ENCODE measurements around the gene ACAP2.

DNA sequence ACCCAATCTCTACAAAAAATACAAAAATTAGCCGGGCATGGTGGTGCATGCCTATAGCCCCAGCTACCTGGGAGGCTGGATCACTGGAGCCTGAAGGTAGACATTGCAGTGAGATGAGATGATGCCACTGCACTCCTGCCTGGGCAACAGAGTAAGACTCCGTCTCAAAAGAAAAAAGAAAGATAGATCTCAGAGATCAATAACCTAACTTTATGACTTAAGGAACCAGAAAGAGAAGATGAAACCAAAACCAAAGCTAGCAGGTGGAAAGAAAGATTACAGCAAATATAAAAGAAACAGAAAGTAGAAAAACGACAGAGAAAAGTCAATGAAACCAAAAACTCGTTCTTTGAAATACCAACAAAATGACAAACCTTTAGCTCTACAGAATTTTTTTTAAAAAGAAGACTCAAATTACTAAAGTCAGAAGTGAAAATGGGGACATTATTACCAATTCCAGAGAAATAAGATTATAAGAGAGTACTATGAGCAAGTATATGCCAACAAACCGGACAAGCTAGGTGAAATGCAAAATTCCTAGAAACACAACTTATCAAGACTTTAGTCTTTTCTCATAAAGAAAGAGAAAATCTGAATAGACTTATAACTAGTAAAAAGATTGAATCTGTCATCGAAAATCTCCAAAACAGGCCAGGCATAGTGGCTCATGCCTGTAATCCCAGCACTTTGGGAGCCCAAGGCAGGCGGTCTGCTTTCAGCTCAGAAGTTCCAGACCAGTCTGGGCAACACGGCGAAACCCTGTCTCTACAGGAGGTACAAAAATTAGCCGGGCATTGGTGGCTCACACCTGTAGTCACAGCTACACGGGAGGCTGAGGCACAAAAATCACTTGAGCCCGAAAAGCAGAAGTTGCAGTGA lies 35.0 kb downstream of the ACAP2 start:
- no peak for TF ChIP-seq POLR2AphosphoS5 (IDR thresholded peaks at IDR 0.05)
- TF ChIP-seq, protein P1, sequence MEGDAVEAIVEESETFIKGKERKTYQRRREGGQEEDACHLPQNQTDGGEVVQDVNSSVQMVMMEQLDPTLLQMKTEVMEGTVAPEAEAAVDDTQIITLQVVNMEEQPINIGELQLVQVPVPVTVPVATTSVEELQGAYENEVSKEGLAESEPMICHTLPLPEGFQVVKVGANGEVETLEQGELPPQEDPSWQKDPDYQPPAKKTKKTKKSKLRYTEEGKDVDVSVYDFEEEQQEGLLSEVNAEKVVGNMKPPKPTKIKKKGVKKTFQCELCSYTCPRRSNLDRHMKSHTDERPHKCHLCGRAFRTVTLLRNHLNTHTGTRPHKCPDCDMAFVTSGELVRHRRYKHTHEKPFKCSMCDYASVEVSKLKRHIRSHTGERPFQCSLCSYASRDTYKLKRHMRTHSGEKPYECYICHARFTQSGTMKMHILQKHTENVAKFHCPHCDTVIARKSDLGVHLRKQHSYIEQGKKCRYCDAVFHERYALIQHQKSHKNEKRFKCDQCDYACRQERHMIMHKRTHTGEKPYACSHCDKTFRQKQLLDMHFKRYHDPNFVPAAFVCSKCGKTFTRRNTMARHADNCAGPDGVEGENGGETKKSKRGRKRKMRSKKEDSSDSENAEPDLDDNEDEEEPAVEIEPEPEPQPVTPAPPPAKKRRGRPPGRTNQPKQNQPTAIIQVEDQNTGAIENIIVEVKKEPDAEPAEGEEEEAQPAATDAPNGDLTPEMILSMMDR (IDR thresholded peaks at IDR 0.05 in 8 of 11, conservative IDR thresholded peaks at IDR 0.05 in 3 of 11) = no peak

All from spleen (tissue), 7 donors.